Parathyroid adenoma (tissue), 2 donors: ENCODE results near the gene PPP1R17.

Experiments used
- H2AFZ ChIP-seq: fragments of 300-600 bp; sonication (generic); one replicate; pipeline ENCODE4 v1.7.0; 2017; ENCODE audit warnings: antibody characterized with exemption, mild to moderate bottlenecking
- H3K27ac ChIP-seq: fragments of 300-600 bp; sonication (generic); one replicate; pipeline ENCODE4 v1.7.0; 2017
- H3K27me3 ChIP-seq: fragments of 300-600 bp; sonication (generic); one replicate; pipeline ENCODE4 v1.7.0; 2017; ENCODE audit warnings: low read length; ENCODE audit not compliant: control insufficient read depth, insufficient read depth
- H3K36me3 ChIP-seq: fragments of 300-600 bp; sonication (generic); one replicate; pipeline ENCODE4 v1.7.0; 2017; ENCODE audit warnings: low read length; ENCODE audit not compliant: control insufficient read depth, insufficient read depth
- H3K4me1 ChIP-seq: fragments of 300-600 bp; sonication (generic); one replicate; pipeline ENCODE4 v1.7.0; 2017; ENCODE audit warnings: control low read depth
- H3K4me2 ChIP-seq: fragments of 300-600 bp; sonication (generic); one replicate; pipeline ENCODE4 v1.7.0; 2017; ENCODE audit warnings: low read length
- H3K4me3 ChIP-seq: fragments of 300-600 bp; sonication (generic); one replicate; pipeline ENCODE4 v1.7.0; 2017; ENCODE audit warnings: low read depth, low read length
- H3K79me2 ChIP-seq: fragments of 300-600 bp; sonication (generic); one replicate; pipeline ENCODE4 v1.7.0; 2017; ENCODE audit warnings: control low read depth
- H3K9ac ChIP-seq: fragments of 300-600 bp; sonication (generic); one replicate; pipeline ENCODE4 v1.7.0; 2017; ENCODE audit warnings: mild to moderate bottlenecking
- H3K9me3 ChIP-seq: fragments of 300-600 bp; sonication (generic); one replicate; pipeline ENCODE4 v1.7.0; 2017; ENCODE audit warnings: low read length; ENCODE audit not compliant: control insufficient read depth
- TF ChIP-seq, protein P1 (sequence below): fragments of 300-600 bp; sonication (generic); IDR thresholded peaks from one replicate; pipeline ENCODE4 v1.7.0; 2017; ENCODE audit warnings: antibody characterized with exemption, mild to moderate bottlenecking
- donor health status: primary hyperparathyroidism.

Gene PPP1R17

DNA sequence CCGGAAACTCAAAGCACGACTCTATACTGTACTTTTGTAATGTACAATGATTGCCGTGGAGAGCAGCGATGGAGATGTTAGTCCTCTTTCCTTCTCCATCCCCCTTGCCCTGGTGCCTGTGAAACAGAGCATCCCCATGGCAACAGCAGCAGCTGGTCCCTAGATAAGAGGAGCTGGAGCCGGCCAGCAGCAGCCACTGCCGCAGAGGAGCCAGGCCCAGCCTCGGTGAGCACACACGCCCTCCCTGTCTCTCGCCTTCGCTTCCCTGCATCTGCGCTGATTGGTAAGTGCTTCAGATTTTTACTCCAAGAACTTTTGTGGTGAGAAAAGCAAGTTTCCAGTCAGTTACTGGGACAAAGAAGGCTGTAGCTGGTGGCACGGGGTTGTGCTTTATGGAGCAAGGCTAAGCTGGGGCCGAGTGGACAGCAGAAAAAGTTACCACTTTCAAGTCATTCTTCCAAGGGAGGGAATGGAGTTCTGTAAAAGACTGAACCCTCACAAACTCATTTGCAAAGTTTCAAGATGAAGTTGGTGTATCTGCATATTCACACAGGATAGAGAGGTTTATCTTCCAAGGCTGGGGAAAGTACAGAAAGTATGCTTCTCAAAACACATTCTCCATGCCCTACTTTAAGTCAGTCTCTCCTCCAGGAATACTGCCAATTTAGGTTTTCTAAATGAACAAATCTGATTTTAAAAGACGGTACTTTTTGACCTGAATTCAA lies at the start of gene PPP1R17:
PPP1R17 (plus strand) TSS at position 192 of the 725 bp plus-strand sequence. CDS start 5,227 bp downstream, outside the sequence.
- H3K27ac ChIP-seq = no peak within 1 kb of the TSS
- H2AFZ ChIP-seq = no peak within 1 kb of the TSS
- H3K36me3 ChIP-seq = no peaks in the 10 kb centered on the region
- TF ChIP-seq, protein P1, sequence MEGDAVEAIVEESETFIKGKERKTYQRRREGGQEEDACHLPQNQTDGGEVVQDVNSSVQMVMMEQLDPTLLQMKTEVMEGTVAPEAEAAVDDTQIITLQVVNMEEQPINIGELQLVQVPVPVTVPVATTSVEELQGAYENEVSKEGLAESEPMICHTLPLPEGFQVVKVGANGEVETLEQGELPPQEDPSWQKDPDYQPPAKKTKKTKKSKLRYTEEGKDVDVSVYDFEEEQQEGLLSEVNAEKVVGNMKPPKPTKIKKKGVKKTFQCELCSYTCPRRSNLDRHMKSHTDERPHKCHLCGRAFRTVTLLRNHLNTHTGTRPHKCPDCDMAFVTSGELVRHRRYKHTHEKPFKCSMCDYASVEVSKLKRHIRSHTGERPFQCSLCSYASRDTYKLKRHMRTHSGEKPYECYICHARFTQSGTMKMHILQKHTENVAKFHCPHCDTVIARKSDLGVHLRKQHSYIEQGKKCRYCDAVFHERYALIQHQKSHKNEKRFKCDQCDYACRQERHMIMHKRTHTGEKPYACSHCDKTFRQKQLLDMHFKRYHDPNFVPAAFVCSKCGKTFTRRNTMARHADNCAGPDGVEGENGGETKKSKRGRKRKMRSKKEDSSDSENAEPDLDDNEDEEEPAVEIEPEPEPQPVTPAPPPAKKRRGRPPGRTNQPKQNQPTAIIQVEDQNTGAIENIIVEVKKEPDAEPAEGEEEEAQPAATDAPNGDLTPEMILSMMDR = no peak
- no peak within 1 kb of the TSS for H3K9ac ChIP-seq
- no peaks in the 10 kb centered on the region for H3K27me3 ChIP-seq
- H3K9me3 ChIP-seq = no peaks in the 10 kb centered on the region
- H3K79me2 ChIP-seq = no peaks in the 10 kb centered on the region
- H3K4me3 ChIP-seq = no peak within 1 kb of the TSS
- no peaks in the 10 kb centered on the region for H3K4me1 ChIP-seq
- no peak within 1 kb of the TSS for H3K4me2 ChIP-seq

DNA sequence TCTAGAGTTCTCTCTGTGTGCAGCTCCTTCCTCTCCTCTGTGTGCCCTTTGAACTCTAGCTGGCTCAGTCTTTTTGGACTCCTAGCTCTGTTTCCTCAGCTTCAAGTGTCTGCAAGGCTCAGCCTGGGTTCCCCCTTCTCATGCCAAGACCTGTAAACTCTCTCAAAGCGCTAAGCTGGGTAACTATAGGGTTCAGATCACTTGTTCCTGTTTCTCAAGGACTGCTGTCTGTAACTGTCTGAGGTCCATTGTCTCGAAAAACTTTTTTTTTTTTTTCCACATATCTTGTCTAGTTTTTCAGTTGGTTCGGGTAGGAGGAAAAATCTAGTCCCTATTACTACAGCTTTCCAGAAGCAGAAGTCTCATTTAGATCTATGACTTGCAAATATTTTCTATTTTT lies 46.6 kb upstream of the PPP1R17 start:
- no peaks in the 10 kb centered on the region for H3K4me1 ChIP-seq
- H2AFZ ChIP-seq = no peak overlapping the region
- H3K9me3 ChIP-seq = no peaks in the 10 kb centered on the region
- no peak overlapping the region for H3K4me3 ChIP-seq
- H3K27ac ChIP-seq = no peak overlapping the region
- TF ChIP-seq, protein P1 = no peak
- no peaks in the 10 kb centered on the region for H3K79me2 ChIP-seq
- H3K27me3 ChIP-seq = no peaks in the 10 kb centered on the region
- H3K4me2 ChIP-seq = no peak overlapping the region
- H3K9ac ChIP-seq = no peak overlapping the region
- H3K36me3 ChIP-seq = no peaks in the 10 kb centered on the region

DNA sequence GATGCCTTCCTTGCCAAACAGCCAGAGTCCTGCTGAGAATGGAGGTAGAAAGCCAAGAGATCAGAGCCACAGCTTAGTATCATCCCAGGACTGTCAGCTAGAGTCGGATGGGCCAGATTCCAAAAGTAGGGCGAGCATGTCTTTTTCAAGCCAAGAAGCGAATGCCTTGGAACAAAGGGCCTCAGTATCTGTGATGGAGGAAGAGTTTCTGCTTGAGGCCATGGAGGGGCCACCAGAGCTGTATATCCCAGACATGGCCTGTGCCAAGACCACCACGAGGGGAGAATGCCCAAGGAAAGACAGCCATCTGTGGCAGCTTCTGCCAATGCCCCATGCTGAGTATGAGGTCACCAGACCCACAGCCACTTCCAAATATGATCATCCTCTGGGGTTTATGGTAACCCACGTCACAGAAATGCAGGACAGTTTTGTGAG lies 44.3 kb upstream of the PPP1R17 start:
- Histone ChIP-seq H3K79me2 (no peaks in the 10 kb centered on the region), H3K27ac (no peak overlapping the region), H2AFZ (no peak overlapping the region), H3K9me3 (no peaks in the 10 kb centered on the region), H3K4me3 (no peak overlapping the region), H3K27me3 (no peaks in the 10 kb centered on the region), H3K36me3 (no peaks in the 10 kb centered on the region), H3K4me1 (no peaks in the 10 kb centered on the region), H3K9ac (no peak overlapping the region), H3K4me2 (no peak overlapping the region)
- TF ChIP-seq, protein P1 = no peak

DNA sequence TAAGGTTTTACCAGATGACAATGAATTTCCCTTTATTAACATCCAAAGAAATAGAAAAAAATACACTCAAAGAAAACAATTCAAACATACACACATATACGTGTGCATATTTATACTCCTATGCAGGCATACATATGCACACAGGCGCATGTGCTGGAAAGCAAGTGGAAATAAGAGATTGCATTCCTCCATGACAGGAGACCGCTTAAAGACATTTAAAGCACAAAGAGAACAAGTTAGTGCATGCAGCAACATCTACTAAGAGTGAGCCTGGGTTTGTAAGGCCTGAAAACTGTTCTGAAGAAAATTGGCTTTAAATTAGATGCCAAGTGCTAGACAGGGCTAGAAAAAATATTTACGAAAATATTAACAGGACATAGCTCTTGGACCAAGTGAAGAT lies 40.1 kb upstream of the PPP1R17 start:
- TF ChIP-seq, protein P1 = no peak

DNA sequence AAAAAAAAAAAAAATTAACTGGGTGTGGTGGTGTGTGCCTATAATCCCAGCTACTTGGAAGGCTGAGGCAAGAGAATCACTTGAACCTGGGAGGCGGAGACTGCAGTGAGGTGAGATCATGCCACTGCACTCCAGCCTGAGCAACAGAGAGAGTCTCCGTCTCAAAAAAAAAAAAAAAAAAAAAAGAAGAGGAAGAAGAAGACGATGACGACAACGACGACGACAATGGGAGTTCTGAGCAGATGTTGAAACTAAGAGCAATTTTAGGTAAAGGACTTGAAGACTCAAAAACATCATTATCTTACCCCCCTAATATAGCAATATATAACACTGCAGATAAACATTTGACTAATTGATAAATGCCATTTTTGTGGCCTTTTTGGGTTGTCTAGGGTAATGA lies 39.5 kb upstream of the PPP1R17 start:
- Histone ChIP-seq H3K4me3 (no peak overlapping the region), H3K27ac (no peak overlapping the region), H3K9ac (no peak overlapping the region), H3K9me3 (no peaks in the 10 kb centered on the region), H3K36me3 (no peaks in the 10 kb centered on the region), H3K4me2 (no peak overlapping the region), H2AFZ (no peak overlapping the region), H3K79me2 (no peaks in the 10 kb centered on the region), H3K4me1 (no peaks in the 10 kb centered on the region), H3K27me3 (no peaks in the 10 kb centered on the region)
- TF ChIP-seq, protein P1 = no peak

More for the DNA sequence above, 40.1 kb upstream of the PPP1R17 start:
- H3K9ac ChIP-seq = no peak overlapping the region
- H3K4me2 ChIP-seq = no peak overlapping the region
- no peaks in the 10 kb centered on the region for H3K9me3 ChIP-seq
- no peak overlapping the region for H2AFZ ChIP-seq
- no peak overlapping the region for H3K27ac ChIP-seq
- H3K27me3 ChIP-seq = no peaks in the 10 kb centered on the region
- H3K36me3 ChIP-seq = no peaks in the 10 kb centered on the region
- H3K79me2 ChIP-seq = no peaks in the 10 kb centered on the region
- H3K4me1 ChIP-seq = no peaks in the 10 kb centered on the region
- H3K4me3 ChIP-seq = no peak overlapping the region
